H9 (cell line): ENCODE data around the gene BCL2L1. TPM values are rescaled to one million over a fixed set of nuclear protein-coding genes. Genes with fewer than 3 reads are reported as not detected.

Experiments used
- DNase-seq: peaks from one replicate; pipeline ENCODE4 v3.0.0-alpha.2; 2017
- H2AFZ ChIP-seq: one replicate; pipeline ENCODE4 v1.6.1; 2013; ENCODE audit warnings: mild to moderate bottlenecking, low read length, control low read depth, moderate library complexity
- H2AK5ac ChIP-seq: 2 replicates; pipeline ENCODE4 v1.6.1; 2013; ENCODE audit warnings: low read length, control low read depth, mixed read lengths; ENCODE audit not compliant: insufficient read length
- H2BK120ac ChIP-seq: one replicate; pipeline ENCODE4 v1.6.1; 2013; ENCODE audit warnings: low read depth, mild to moderate bottlenecking, low read length, control low read depth, inconsistent platforms; ENCODE audit not compliant: poor library complexity, severe bottlenecking
- H2BK12ac ChIP-seq: 2 replicates; pipeline ENCODE4 v1.6.1; 2013; ENCODE audit warnings: low read length, control low read depth, mixed read lengths, low read depth; ENCODE audit not compliant: insufficient read length
- H2BK15ac ChIP-seq: 2 replicates; pipeline ENCODE4 v1.6.1; 2013; ENCODE audit warnings: low read depth, low read length, control low read depth
- H2BK20ac ChIP-seq: one replicate; pipeline ENCODE4 v1.6.1; 2013; ENCODE audit warnings: low read depth, mild to moderate bottlenecking, low read length, control low read depth, inconsistent platforms; ENCODE audit not compliant: poor library complexity, severe bottlenecking
- H2BK5ac ChIP-seq: 2 replicates; pipeline ENCODE4 v1.6.1; 2013; ENCODE audit warnings: low read length, control low read depth, mixed read lengths; ENCODE audit not compliant: insufficient read length
- H3K14ac ChIP-seq: 2 replicates; pipeline ENCODE4 v1.6.1; 2013; ENCODE audit warnings: low read length, control low read depth; ENCODE audit not compliant: insufficient read depth
- H3K18ac ChIP-seq: 2 replicates; pipeline ENCODE4 v1.6.1; 2013; ENCODE audit warnings: low read depth, mild to moderate bottlenecking, mixed read lengths, low read length, control low read depth; ENCODE audit not compliant: insufficient read length
- H3K23ac ChIP-seq: 2 replicates; pipeline ENCODE4 v1.6.1; 2013; ENCODE audit warnings: low read length, control low read depth, mixed read lengths, low read depth; ENCODE audit not compliant: insufficient read length
- H3K23me2 ChIP-seq: 2 replicates; pipeline ENCODE4 v1.6.1; 2013; ENCODE audit warnings: low read depth, mild to moderate bottlenecking, mixed read lengths, low read length, control low read depth; ENCODE audit not compliant: insufficient read length, poor library complexity, severe bottlenecking
- H3K27ac ChIP-seq: 2 replicates; pipeline ENCODE4 v1.5.1; 2013; ENCODE audit warnings: low read length, control low read depth, mixed read lengths, low read depth; ENCODE audit not compliant: insufficient read length
- H3K27me3 ChIP-seq: 2 replicates; pipeline ENCODE4 v1.6.1; 2013; ENCODE audit warnings: low read length, control low read depth, inconsistent platforms; ENCODE audit not compliant: insufficient read depth
- H3K4ac ChIP-seq: 2 replicates; pipeline ENCODE4 v1.6.1; 2013; ENCODE audit warnings: low read depth, mild to moderate bottlenecking, control low read depth, inconsistent platforms, low read length, moderate library complexity
- H3K4me1 ChIP-seq: 2 replicates; pipeline ENCODE4 v1.6.1; 2013; ENCODE audit warnings: low read length, control low read depth, inconsistent platforms; ENCODE audit not compliant: insufficient read depth
- H3K4me2 ChIP-seq: 2 replicates; pipeline ENCODE4 v1.6.1; 2013; ENCODE audit warnings: low read length, control low read depth, mixed read lengths; ENCODE audit not compliant: insufficient read length, insufficient read depth
- H3K56ac ChIP-seq: 2 replicates; pipeline ENCODE4 v1.6.1; 2013; ENCODE audit warnings: low read depth, mild to moderate bottlenecking, mixed read lengths, low read length, control low read depth; ENCODE audit not compliant: insufficient read length
- H3K79me1 ChIP-seq: 2 replicates; pipeline ENCODE4 v1.6.1; 2013; ENCODE audit warnings: low read depth, mild to moderate bottlenecking, moderate library complexity, low read length, control low read depth, inconsistent platforms; ENCODE audit not compliant: insufficient read depth, poor library complexity, severe bottlenecking
- H3K79me2 ChIP-seq: 2 replicates; pipeline ENCODE4 v1.6.1; 2013; ENCODE audit warnings: low read length, control low read depth, inconsistent platforms; ENCODE audit not compliant: insufficient read depth
- H3K9ac ChIP-seq: 2 replicates; pipeline ENCODE4 v1.6.1; 2013; ENCODE audit warnings: low read length, control low read depth, mixed read lengths; ENCODE audit not compliant: insufficient read length; ENCODE audit errors: extremely low read depth
- H3K9me3 ChIP-seq: one replicate; pipeline ENCODE4 v1.6.1; 2013; ENCODE audit warnings: low read depth, low read length, inconsistent platforms; ENCODE audit not compliant: control insufficient read depth
- H3T11ph ChIP-seq: one replicate; pipeline ENCODE4 v1.6.1; 2013; ENCODE audit warnings: mild to moderate bottlenecking, low read length, control low read depth, inconsistent platforms
- H4K20me1 ChIP-seq: one replicate; pipeline ENCODE4 v1.6.1; 2013; ENCODE audit not compliant: control insufficient read depth, insufficient read length, insufficient read depth
- H4K5ac ChIP-seq: 2 replicates; pipeline ENCODE4 v1.6.1; 2013; ENCODE audit warnings: low read depth, mild to moderate bottlenecking, mixed read lengths, low read length, control low read depth; ENCODE audit not compliant: insufficient read length
- H4K8ac ChIP-seq: replicated peaks from 2 replicates; pipeline ENCODE4 v1.6.1; 2013; ENCODE audit warnings: low read length, control low read depth, mixed read lengths, low read depth; ENCODE audit not compliant: insufficient read length
- H4K91ac ChIP-seq: 2 replicates; pipeline ENCODE4 v1.6.1; 2013; ENCODE audit warnings: low read depth, mild to moderate bottlenecking, moderate library complexity, mixed read lengths, low read length, control low read depth; ENCODE audit not compliant: insufficient read length
- H3K27ac Mint-ChIP-seq, 3 experiments: 2 replicates in 2 of 3; 3 replicates in 1 of 3; pipeline ENCODE4 v1.8.0; 2020 to 2021; ENCODE audit warnings: mixed read lengths in 3 of 3, mild to moderate bottlenecking in 1 of 3, moderate library complexity in 1 of 3
- H3K27me3 Mint-ChIP-seq: 2 replicates; pipeline ENCODE4 v1.8.0; 2021; ENCODE audit warnings: low read depth, mild to moderate bottlenecking, moderate library complexity, mixed read lengths
- H3K36me3 Mint-ChIP-seq, 3 experiments: 2 replicates in 2 of 3; 3 replicates in 1 of 3; pipeline ENCODE4 v1.8.0; 2020 to 2021; ENCODE audit warnings: low read depth in 3 of 3, mixed read lengths in 3 of 3; ENCODE audit not compliant: insufficient read depth in 1 of 3
- H3K4me1 Mint-ChIP-seq, 2 experiments: 2 replicates each; pipeline ENCODE4 v1.8.0; 2020; ENCODE audit warnings: mixed read lengths in 2 of 2
- H3K4me3 Mint-ChIP-seq, 2 experiments: 2 replicates in 1 of 2; 3 replicates in 1 of 2; pipeline ENCODE4 v1.8.0; 2020 to 2021; ENCODE audit warnings: mild to moderate bottlenecking in 2 of 2, mixed read lengths in 2 of 2, moderate library complexity in 1 of 2
- H3K9me3 Mint-ChIP-seq, 2 experiments: 2 replicates in 1 of 2; 3 replicates in 1 of 2; pipeline ENCODE4 v1.8.0; 2020; ENCODE audit warnings: mild to moderate bottlenecking in 2 of 2, mixed read lengths in 2 of 2, moderate library complexity in 1 of 2
- CTCF ChIP-seq: fragments of 200-600 bp; sonication (generic); conservative IDR thresholded peaks from 3 replicates; pipeline ENCODE4 v1.8.0; 2021; ENCODE audit warnings: antibody characterized with exemption, mild to moderate bottlenecking
- WGBS: extraction: QIAGEN DNeasy Blood & Tissue Kit; methylation state at CpG from one replicate; pipeline ENCODE4 v1.1.7; 2013; ENCODE audit warnings: missing lambda C conversion rate, low lambda C conversion rate, mixed read lengths; ENCODE audit not compliant: insufficient read length; ENCODE audit errors: extremely low coverage; 5-methylcytosine and 5-hydroxymethylcytosine counted together
- total RNA-seq: library from RNA; stranded (reverse); gene quantifications from 2 replicates; pipeline ENCODE4 v1.2.1, GENCODE V29; 2021

BCL2L1 gene
- total RNA-seq, 1 experiment from 2014 or later, result 105 TPM

GRCh38 chr20:31723069-31723318 lies 326 bp upstream of the BCL2L1 start:
- no peak overlapping the region for H2BK15ac ChIP-seq
- H3K23ac ChIP-seq, result no peak overlapping the region
- H3K27me3 ChIP-seq, result no peaks in the 10 kb centered on the region
- no peak for DNase-seq
- peak overlapping the region; percentile 48 for H3K4me2 ChIP-seq
- peaks cover 7% of the 10 kb centered on the region; the same call in 1 of the 2 replicates for H3K79me2 ChIP-seq
- H3K56ac ChIP-seq, result no peak overlapping the region
- no peak overlapping the region for H4K91ac ChIP-seq
- peaks cover 3 to 24% (median 23%) of the 10 kb centered on the region in 3 experiments; a peak in 6 of 7 replicates for H3K36me3 Mint-ChIP-seq
- H3K18ac ChIP-seq, result peak overlapping the region; percentile 96
- no peaks in the 10 kb centered on the region for H3K79me1 ChIP-seq
- H3K27me3 Mint-ChIP-seq, result no peaks in the 10 kb centered on the region
- no peak overlapping the region for H2AK5ac ChIP-seq
- peak overlapping the region; percentile 74 for H3K9ac ChIP-seq
- TF ChIP-seq CTCF, result peak; percentile 21; the same call in 1 of the 3 replicates
- peak overlapping the region; percentile 2 for H2BK5ac ChIP-seq
- no peak overlapping the region for H2BK12ac ChIP-seq
- no peak overlapping the region for H4K8ac ChIP-seq
- H3K4me1 Mint-ChIP-seq, result peaks cover 39% of the 10 kb centered on the region in 2 experiments
- no peak overlapping the region for H3T11ph ChIP-seq
- no peaks in the 10 kb centered on the region for H3K9me3 Mint-ChIP-seq
- peaks cover 33% of the 10 kb centered on the region for H3K23me2 ChIP-seq
- peak overlapping the region; percentile 94 to 97 (median 97) for H3K27ac Mint-ChIP-seq
- H3K4me3 Mint-ChIP-seq, result peak overlapping the region; percentile 76 to 87
- H2AFZ ChIP-seq, result no peak overlapping the region
- peak overlapping the region; percentile 90 for H2BK120ac ChIP-seq
- H3K9me3 ChIP-seq, result no peaks in the 10 kb centered on the region
- peak overlapping the region; percentile 40 for H3K27ac ChIP-seq
- whole genome bisulfite sequencing, result no CpG with 5 or more reads among the region's 10 CpGs
- peak overlapping the region; percentile 97; the same call in 1 of the 2 replicates for H3K14ac ChIP-seq
- H3K4me1 ChIP-seq, result peaks cover 15% of the 10 kb centered on the region
- H4K5ac ChIP-seq, result no peak overlapping the region
- H3K4ac ChIP-seq, result no peak overlapping the region; the same call in 1 of the 2 replicates
- no peak overlapping the region for H2BK20ac ChIP-seq
- H4K20me1 ChIP-seq, result no peaks in the 10 kb centered on the region
